ENCODE data around the gene FAM78B. TPM values are rescaled to one million over a fixed set of nuclear protein-coding genes. Genes with fewer than 3 reads are reported as not detected.

FAM78B gene
- total RNA-seq (2014; rRNA removed; shearing (Covaris generic)): not detected in 2 replicates

GRCh38 chr1:166166698-166167571, at the start of gene FAM78B:
Gene FAM78B (minus strand): TSS chr1:166167001. CDS start chr1:166166248, 753 bp downstream.
- DNase-seq (ENCODE audit: low read depth): peak; percentile 40

GRCh38 chr1:166202546-166202945, 35.7 kb upstream of the FAM78B start:
- DNase-seq (ENCODE audit: low read depth): no peak

GRCh38 chr1:166200743-166201142, 33.9 kb upstream of the FAM78B start:
- no peak for DNase-seq (ENCODE audit: low read depth)

- DNase-seq (ENCODE audit: low read depth): peak; percentile 5
These were observed 30.8 kb upstream of the FAM78B start for GRCh38 chr1:166197597-166197996.

GRCh38 chr1:166197141-166197540, 30.3 kb upstream of the FAM78B start:
- DNase-seq (ENCODE audit: low read depth): peak; percentile 15

GRCh38 chr1:166193057-166193698, 26.4 kb upstream of the FAM78B start:
- DNase-seq (ENCODE audit: low read depth): no peak

GRCh38 chr1:166190400-166190799, 23.6 kb upstream of the FAM78B start:
- no peak for DNase-seq (ENCODE audit: low read depth)

GRCh38 chr1:166189126-166189525, 22.3 kb upstream of the FAM78B start:
- peak; percentile 60 for DNase-seq (ENCODE audit: low read depth)

- DNase-seq (ENCODE audit: low read depth): no peak
These were observed 18.7 kb upstream of the FAM78B start for GRCh38 chr1:166185526-166185925.

GRCh38 chr1:166184897-166185296, 18.1 kb upstream of the FAM78B start:
- peak; percentile 85 for DNase-seq (ENCODE audit: low read depth)

- no peak for DNase-seq (ENCODE audit: low read depth)
These were observed 17.2 kb upstream of the FAM78B start for GRCh38 chr1:166184012-166184411.

- no peak for DNase-seq (ENCODE audit: low read depth)
These were observed 15.5 kb upstream of the FAM78B start for GRCh38 chr1:166182281-166182680.

- DNase-seq (ENCODE audit: low read depth): no peak
These were observed 9.6 kb upstream of the FAM78B start for GRCh38 chr1:166176416-166176815.

- DNase-seq (ENCODE audit: low read depth): no peak
These were observed 8.2 kb upstream of the FAM78B start for GRCh38 chr1:166175032-166175431.

GRCh38 chr1:166174108-166174507, 7.3 kb upstream of the FAM78B start:
- DNase-seq (ENCODE audit: low read depth): peak; percentile 17

- no peak for DNase-seq (ENCODE audit: low read depth)
These were observed 5.3 kb upstream of the FAM78B start for GRCh38 chr1:166172106-166172505.

GRCh38 chr1:166170726-166171125, 3.9 kb upstream of the FAM78B start:
- no peak for DNase-seq (ENCODE audit: low read depth)

- no peak for DNase-seq (ENCODE audit: low read depth)
These were observed 3.3 kb upstream of the FAM78B start for GRCh38 chr1:166170075-166170474.

- no peak for DNase-seq (ENCODE audit: low read depth)
These were observed 2.4 kb upstream of the FAM78B start for GRCh38 chr1:166169182-166169581.

GRCh38 chr1:166167572-166167925, 748 bp upstream of the FAM78B start:
- no peak for DNase-seq (ENCODE audit: low read depth)

GRCh38 chr1:166166329-166166697, 488 bp downstream of the FAM78B start:
- DNase-seq (ENCODE audit: low read depth): no peak

- DNase-seq (ENCODE audit: low read depth): no peak
These were observed 1.0 kb downstream of the FAM78B start for GRCh38 chr1:166165661-166166328.
